ENCODE results near the gene OTOP3. TPM values are rescaled to one million over a fixed set of nuclear protein-coding genes. Genes with fewer than 3 reads are reported as not detected.
A peak's percentile ranks its signal among the peaks of the same experiment; 100 is the strongest.

The OTOP3 gene
- total and polyA plus RNA-seq, 2 donors (not counting 1 experiment from before 2014, with no cell fraction given), result not detected

- Histone ChIP-seq H3K4me1 (ENCODE audit: control insufficient read depth, extremely low read depth, insufficient read depth, low read length) (no peaks in the 10 kb centered on the region), H3K9me3 (ENCODE audit: control insufficient read depth, insufficient read depth, low read depth, low read length) (no peaks in the 10 kb centered on the region), H3K4me3 (replicated peaks in 1 of 4; ENCODE audit: control extremely low read depth in 1 of 4, insufficient read depth in 1 of 4, low read depth in 3 of 4, low read length in 4 of 4) (no peak overlapping the region), H3K27me3 (ENCODE audit: control insufficient read depth, insufficient read depth, low read length) (no peaks in the 10 kb centered on the region), H4K20me1 (ENCODE audit: control insufficient read depth, extremely low read depth, insufficient read depth, low read length) (no peaks in the 10 kb centered on the region), H3K4me2 (ENCODE audit: extremely low read depth, insufficient read depth, low read length) (no peak overlapping the region), H3K27ac (ENCODE audit: insufficient read depth, low read length) (no peak overlapping the region), H3K9ac (ENCODE audit: insufficient read depth, low read length) (no peak overlapping the region), H3K79me2 (ENCODE audit: control insufficient read depth, insufficient read depth, low read length) (no peaks in the 10 kb centered on the region), H2AFZ (ENCODE audit: low read length) (no peak overlapping the region), H3K36me3 (ENCODE audit: control insufficient read depth, insufficient read depth, low read length) (no peaks in the 10 kb centered on the region)
- peak; percentile 70 to 85 for DNase-seq (ENCODE audit: low read depth in 2 of 2)
- TF ChIP-seq, protein P1, sequence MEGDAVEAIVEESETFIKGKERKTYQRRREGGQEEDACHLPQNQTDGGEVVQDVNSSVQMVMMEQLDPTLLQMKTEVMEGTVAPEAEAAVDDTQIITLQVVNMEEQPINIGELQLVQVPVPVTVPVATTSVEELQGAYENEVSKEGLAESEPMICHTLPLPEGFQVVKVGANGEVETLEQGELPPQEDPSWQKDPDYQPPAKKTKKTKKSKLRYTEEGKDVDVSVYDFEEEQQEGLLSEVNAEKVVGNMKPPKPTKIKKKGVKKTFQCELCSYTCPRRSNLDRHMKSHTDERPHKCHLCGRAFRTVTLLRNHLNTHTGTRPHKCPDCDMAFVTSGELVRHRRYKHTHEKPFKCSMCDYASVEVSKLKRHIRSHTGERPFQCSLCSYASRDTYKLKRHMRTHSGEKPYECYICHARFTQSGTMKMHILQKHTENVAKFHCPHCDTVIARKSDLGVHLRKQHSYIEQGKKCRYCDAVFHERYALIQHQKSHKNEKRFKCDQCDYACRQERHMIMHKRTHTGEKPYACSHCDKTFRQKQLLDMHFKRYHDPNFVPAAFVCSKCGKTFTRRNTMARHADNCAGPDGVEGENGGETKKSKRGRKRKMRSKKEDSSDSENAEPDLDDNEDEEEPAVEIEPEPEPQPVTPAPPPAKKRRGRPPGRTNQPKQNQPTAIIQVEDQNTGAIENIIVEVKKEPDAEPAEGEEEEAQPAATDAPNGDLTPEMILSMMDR (conservative IDR thresholded peaks at IDR 0.05 in 1 of 2, IDR thresholded peaks at IDR 0.05 in 1 of 2; ENCODE audit: low read depth in 1 of 2, low read length in 2 of 2), result peak; percentile 64 to 68
- no peak for TF ChIP-seq EZH2 (IDR thresholded peaks at IDR 0.05; ENCODE audit: low read length, missing control alignments)
Observed at GRCh38 chr17:74961657-74962350, 26.1 kb downstream of the OTOP3 start.

- H3K79me2 ChIP-seq (ENCODE audit: control insufficient read depth, insufficient read depth, low read length), result no peaks in the 10 kb centered on the region
- H3K36me3 ChIP-seq (ENCODE audit: control insufficient read depth, insufficient read depth, low read length), result no peaks in the 10 kb centered on the region
- H3K4me2 ChIP-seq (ENCODE audit: extremely low read depth, insufficient read depth, low read length), result no peak overlapping the region
- no peak for DNase-seq (ENCODE audit: low read depth in 2 of 2)
- H3K9ac ChIP-seq (ENCODE audit: insufficient read depth, low read length), result no peak overlapping the region
- H3K9me3 ChIP-seq (ENCODE audit: control insufficient read depth, insufficient read depth, low read depth, low read length), result no peaks in the 10 kb centered on the region
- no peak overlapping the region for H3K27ac ChIP-seq (ENCODE audit: insufficient read depth, low read length)
- no peak overlapping the region for H3K4me3 ChIP-seq (replicated peaks in 1 of 4; ENCODE audit: control extremely low read depth in 1 of 4, insufficient read depth in 1 of 4, low read depth in 3 of 4, low read length in 4 of 4)
- no peak for TF ChIP-seq EZH2 (IDR thresholded peaks at IDR 0.05; ENCODE audit: low read length, missing control alignments)
- TF ChIP-seq, protein P1 (conservative IDR thresholded peaks at IDR 0.05 in 1 of 2, IDR thresholded peaks at IDR 0.05 in 1 of 2; ENCODE audit: low read depth in 1 of 2, low read length in 2 of 2), result no peak
- no peaks in the 10 kb centered on the region for H3K4me1 ChIP-seq (ENCODE audit: control insufficient read depth, extremely low read depth, insufficient read depth, low read length)
- H3K27me3 ChIP-seq (ENCODE audit: control insufficient read depth, insufficient read depth, low read length), result no peaks in the 10 kb centered on the region
- no peaks in the 10 kb centered on the region for H4K20me1 ChIP-seq (ENCODE audit: control insufficient read depth, extremely low read depth, insufficient read depth, low read length)
- H2AFZ ChIP-seq (ENCODE audit: low read length), result no peak overlapping the region
Observed at GRCh38 chr17:74962622-74963394, 27.1 kb downstream of the OTOP3 start.

- Histone ChIP-seq H2AFZ (ENCODE audit: low read length) (no peak overlapping the region), H3K9me3 (ENCODE audit: control insufficient read depth, insufficient read depth, low read depth, low read length) (no peaks in the 10 kb centered on the region), H4K20me1 (ENCODE audit: control insufficient read depth, extremely low read depth, insufficient read depth, low read length) (no peaks in the 10 kb centered on the region), H3K9ac (ENCODE audit: insufficient read depth, low read length) (no peak overlapping the region), H3K36me3 (ENCODE audit: control insufficient read depth, insufficient read depth, low read length) (no peaks in the 10 kb centered on the region), H3K27me3 (ENCODE audit: control insufficient read depth, insufficient read depth, low read length) (peaks cover 2% of the 10 kb centered on the region), H3K79me2 (ENCODE audit: control insufficient read depth, insufficient read depth, low read length) (no peaks in the 10 kb centered on the region), H3K27ac (ENCODE audit: insufficient read depth, low read length) (no peak overlapping the region), H3K4me2 (ENCODE audit: extremely low read depth, insufficient read depth, low read length) (no peak overlapping the region), H3K4me1 (ENCODE audit: control insufficient read depth, extremely low read depth, insufficient read depth, low read length) (no peaks in the 10 kb centered on the region), H3K4me3 (replicated peaks in 1 of 4; ENCODE audit: control extremely low read depth in 1 of 4, insufficient read depth in 1 of 4, low read depth in 3 of 4, low read length in 4 of 4) (no peak overlapping the region)
- DNase-seq (ENCODE audit: low read depth in 2 of 2), result no peak
- TF ChIP-seq, protein P1 (conservative IDR thresholded peaks at IDR 0.05 in 1 of 2, IDR thresholded peaks at IDR 0.05 in 1 of 2; ENCODE audit: low read depth in 1 of 2, low read length in 2 of 2), result peak in 1 of 2 donors; percentile 7
- TF ChIP-seq EZH2 (IDR thresholded peaks at IDR 0.05; ENCODE audit: low read length, missing control alignments), result no peak
Observed at GRCh38 chr17:74963656-74964055, 28.0 kb downstream of the OTOP3 start.
